Pancreas (tissue), 10 donors: ENCODE data around the gene ACVR1. TPM values are rescaled to one million over a fixed set of nuclear protein-coding genes. Genes with fewer than 3 reads are reported as not detected.

Experiments
- ATAC-seq, 4 donors: fragments of 200-7000 bp; cut with Tn5 transposase; one replicate each; pipeline versions ENCODE4 v1.8.0 to v1.9.1; 2020; ENCODE audit warnings: mild to moderate bottlenecking in 4 of 4, moderate library complexity in 4 of 4
- DNase-seq, 6 donors: peaks; one replicate each; pipeline ENCODE4 v3.0.0-alpha.2; 2020
- FAIRE-seq: peaks from 2 replicates; lab custom pipeline; 2012; peaks lifted over from hg19 to GRCh38; lab: Jason Lieb, UNC
- H3K27ac ChIP-seq, 4 donors: fragments of 200-600 bp; sonication (generic); 1 replicate in 3 of 4; 2 replicates in 1 of 4; pipeline versions ENCODE4 v1.5.0 to v1.8.0; 2020
- H3K27me3 ChIP-seq, 4 donors: fragments of 200-600 bp; one replicate each; pipeline ENCODE4 v1.8.0; 2021
- H3K36me3 ChIP-seq, 3 donors: fragments of 200-600 bp; sonication (generic) in 1 of 3; one replicate each; pipeline versions ENCODE4 v1.5.0 to v1.8.0; 2020 to 2021
- H3K4me1 ChIP-seq, 3 donors: fragments of 200-600 bp; one replicate each; pipeline ENCODE4 v1.8.0; 2021
- H3K4me3 ChIP-seq, 4 donors: fragments of 200-600 bp; sonication (generic) in 2 of 4; one replicate each; pipeline versions ENCODE4 v1.5.0 to v1.8.0; 2020 to 2021
- H3K9me3 ChIP-seq, 4 donors: fragments of 200-600 bp; one replicate each; pipeline ENCODE4 v1.8.0; 2021
- CTCF ChIP-seq, 4 donors: fragments of 200-600 bp; sonication (generic) in 3 of 4; IDR thresholded peaks; one replicate each; pipeline versions ENCODE4 v1.5.0 to v1.8.0; 2021; ENCODE audit warnings: antibody characterized with exemption in 4 of 4
- WGBS, 2 donors: extraction: QIAGEN DNeasy Blood & Tissue Kit; methylation state at CpG; one replicate each; pipeline ENCODE4 v1.1.7; 2013; 5-methylcytosine and 5-hydroxymethylcytosine counted together
- intact Hi-C, 3 donors: fragments of 100-400 bp; cut with DNase I; formaldehyde crosslinking; loops; one replicate each; pipeline versions ENCODE4 v1.11.1 to v1.14.2; 2022
- polyA plus RNA-seq, 2 donors: library from polyadenylated mRNA; stranded (reverse); fragments of 200-250 nt; gene quantifications; one replicate each; pipeline ENCODE4 v1.2.3, GENCODE V29; 2013
- total RNA-seq, 6 donors: library from RNA; stranded (reverse); fragmentation: NEBNext Ultra II Directional in 4 of 6; extraction: Animal tissue kit (Norgen Biotek cat#: 25700) in 4 of 6; gene quantifications; one replicate each; pipeline versions ENCODE4 v1.2.1 to v1.2.4, GENCODE V29; 2021 to 2023
- donor health status: healthy with polysubstance abuse.
- donor health status: DM: no; HTN: no; CAD: no; lungs with moderate emphysema.
- donor health status: DM: no; HTN: no; CAD: no.
- donor health status: control.
- donor health status: control.
- donor health status: Bipolar disorder and iron deficiency.
- donor health status: DM: yes; HTN: yes; CAD: no.
- donor health status: DM: no; HTN: no; CAD: no.
- donor health status: DM: no; HTN: no; CAD: no.
- donor health status: DM: yes; HTN: yes; CAD: no.

ACVR1 gene
- total and polyA plus RNA-seq, 8 donors = 3.1 to 25.2 (median 11.7) TPM

GRCh38 chr2:157822533-157822932, 53.6 kb downstream of the ACVR1 start:
- peaks cover 0 to 7% (median 0%) of the 10 kb centered on the region in 3 donors for H3K36me3 ChIP-seq
- no peak overlapping the region for H3K4me3 ChIP-seq
- ATAC-seq = no peak
- H3K4me1 ChIP-seq = peaks cover 0 to 4% (median 2%) of the 10 kb centered on the region in 3 donors
- H3K27ac ChIP-seq = no peak overlapping the region
- WGBS, 2 donors = 92 to 95% methylated on average over 4 of the region's 4 CpGs
- no peaks in the 10 kb centered on the region for H3K9me3 ChIP-seq
- no peak for DNase-seq
- H3K27me3 ChIP-seq = no peaks in the 10 kb centered on the region
- FAIRE-seq = no peak
- intact Hi-C loops = no loop called here
- TF ChIP-seq CTCF (IDR thresholded peaks at IDR 0.05) = no peak

GRCh38 chr2:157821519-157822131, 54.5 kb downstream of the ACVR1 start:
- Histone ChIP-seq H3K27me3 (no peaks in the 10 kb centered on the region), H3K27ac (no peak overlapping the region), H3K36me3 (peaks cover 0 to 7% (median 0%) of the 10 kb centered on the region in 3 donors), H3K4me3 (no peak overlapping the region), H3K9me3 (no peaks in the 10 kb centered on the region), H3K4me1 (peaks cover 0 to 4% (median 2%) of the 10 kb centered on the region in 3 donors)
- ATAC-seq = peak in 1 of 4 donors; percentile 21
- TF ChIP-seq CTCF (IDR thresholded peaks at IDR 0.05) = no peak
- no peak for FAIRE-seq
- DNase-seq = no peak
- WGBS, 2 donors = 30 to 42% methylated on average over 1 of the region's 1 CpG
- intact Hi-C loops = no loop called here

DNA sequence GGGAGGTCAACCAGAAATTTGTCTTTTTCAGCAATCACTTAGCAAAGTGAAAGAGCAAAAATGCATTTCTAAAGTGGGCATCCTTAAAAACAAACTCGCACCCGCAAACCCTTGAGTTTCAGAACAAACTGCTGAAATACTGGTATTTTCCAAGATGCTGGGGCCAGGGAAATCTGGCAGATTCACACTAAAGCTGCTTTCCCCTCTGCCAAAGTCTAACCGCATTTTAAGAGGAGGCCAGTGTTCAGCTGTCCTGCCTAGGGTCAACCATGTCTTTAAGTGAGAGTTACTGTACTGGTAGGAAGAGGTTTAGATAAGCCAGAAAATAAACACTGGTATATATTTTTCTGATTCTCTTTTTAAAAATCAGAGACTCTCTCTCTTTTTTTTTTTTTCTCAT, 55.9 kb downstream of the ACVR1 start:
- Histone ChIP-seq H3K4me1 (peaks cover 0 to 4% (median 2%) of the 10 kb centered on the region in 3 donors), H3K27me3 (no peaks in the 10 kb centered on the region), H3K36me3 (peaks cover 0 to 7% (median 0%) of the 10 kb centered on the region in 3 donors), H3K4me3 (no peak overlapping the region), H3K9me3 (no peaks in the 10 kb centered on the region), H3K27ac (no peak overlapping the region)
- no peak for ATAC-seq
- 94 to 97% methylated on average over 3 of the region's 3 CpGs for WGBS, 2 donors
- DNase-seq = no peak
- intact Hi-C loops = no loop called here
- no peak for TF ChIP-seq CTCF (IDR thresholded peaks at IDR 0.05)
- no peak for FAIRE-seq

- H3K27me3 ChIP-seq = no peaks in the 10 kb centered on the region
- peaks cover 0 to 4% (median 2%) of the 10 kb centered on the region in 3 donors for H3K4me1 ChIP-seq
- DNase-seq = no peak
- no peak for ATAC-seq
- H3K4me3 ChIP-seq = no peak overlapping the region
- TF ChIP-seq CTCF (IDR thresholded peaks at IDR 0.05) = no peak
- no peak overlapping the region for H3K27ac ChIP-seq
- H3K36me3 ChIP-seq = peaks cover 0 to 7% (median 0%) of the 10 kb centered on the region in 3 donors
- no peaks in the 10 kb centered on the region for H3K9me3 ChIP-seq
- intact Hi-C loops = no loop called here
- 92 to 94% methylated on average over 5 of the region's 5 CpGs for WGBS, 2 donors
- FAIRE-seq = no peak
These were observed 56.4 kb downstream of the ACVR1 start for GRCh38 chr2:157819761-157820160.

DNA sequence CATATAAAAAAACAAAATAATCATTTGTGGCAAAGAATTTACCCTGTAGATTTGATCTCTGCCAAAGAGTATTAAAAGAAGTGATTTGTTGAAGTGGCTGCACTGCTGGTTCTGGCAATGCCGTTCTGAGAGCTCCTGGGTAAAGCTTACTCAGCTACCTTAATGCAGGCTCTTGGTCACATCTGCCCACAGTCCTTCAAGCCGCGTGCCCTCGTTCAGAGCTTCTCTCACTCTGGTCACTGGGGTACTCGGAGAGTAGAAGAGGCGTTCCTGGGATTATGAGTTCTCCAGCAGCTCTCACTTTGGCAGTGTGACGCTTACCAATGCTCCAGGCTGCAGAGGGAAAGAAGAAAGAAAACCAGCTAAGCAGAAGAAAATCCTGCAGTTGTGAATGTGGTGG, 57.9 kb downstream of the ACVR1 start:
- H3K36me3 ChIP-seq = peaks cover 0 to 7% (median 0%) of the 10 kb centered on the region in 3 donors
- ATAC-seq (no peak), FAIRE-seq (no peak), DNase-seq (no peak)
- no peaks in the 10 kb centered on the region for H3K27me3 ChIP-seq
- H3K9me3 ChIP-seq = no peaks in the 10 kb centered on the region
- intact Hi-C loops = no loop called here
- no peak overlapping the region for H3K27ac ChIP-seq
- whole genome bisulfite sequencing, 2 donors = 96% methylated on average over 7 of the region's 7 CpGs
- no peak for TF ChIP-seq CTCF (IDR thresholded peaks at IDR 0.05)
- H3K4me1 ChIP-seq = peaks cover 0 to 4% (median 2%) of the 10 kb centered on the region in 3 donors
- no peak overlapping the region for H3K4me3 ChIP-seq
